ENCODE data around the gene HASPIN.

The HASPIN gene

GRCh38 chr17:3759597-3760216 lies 36.0 kb downstream of the HASPIN start:
- no peak for DNase-seq (ENCODE audit: low read depth)
- H3K4me3 ChIP-seq (ENCODE audit: low read depth, low read length): no peak overlapping the region

DNA sequence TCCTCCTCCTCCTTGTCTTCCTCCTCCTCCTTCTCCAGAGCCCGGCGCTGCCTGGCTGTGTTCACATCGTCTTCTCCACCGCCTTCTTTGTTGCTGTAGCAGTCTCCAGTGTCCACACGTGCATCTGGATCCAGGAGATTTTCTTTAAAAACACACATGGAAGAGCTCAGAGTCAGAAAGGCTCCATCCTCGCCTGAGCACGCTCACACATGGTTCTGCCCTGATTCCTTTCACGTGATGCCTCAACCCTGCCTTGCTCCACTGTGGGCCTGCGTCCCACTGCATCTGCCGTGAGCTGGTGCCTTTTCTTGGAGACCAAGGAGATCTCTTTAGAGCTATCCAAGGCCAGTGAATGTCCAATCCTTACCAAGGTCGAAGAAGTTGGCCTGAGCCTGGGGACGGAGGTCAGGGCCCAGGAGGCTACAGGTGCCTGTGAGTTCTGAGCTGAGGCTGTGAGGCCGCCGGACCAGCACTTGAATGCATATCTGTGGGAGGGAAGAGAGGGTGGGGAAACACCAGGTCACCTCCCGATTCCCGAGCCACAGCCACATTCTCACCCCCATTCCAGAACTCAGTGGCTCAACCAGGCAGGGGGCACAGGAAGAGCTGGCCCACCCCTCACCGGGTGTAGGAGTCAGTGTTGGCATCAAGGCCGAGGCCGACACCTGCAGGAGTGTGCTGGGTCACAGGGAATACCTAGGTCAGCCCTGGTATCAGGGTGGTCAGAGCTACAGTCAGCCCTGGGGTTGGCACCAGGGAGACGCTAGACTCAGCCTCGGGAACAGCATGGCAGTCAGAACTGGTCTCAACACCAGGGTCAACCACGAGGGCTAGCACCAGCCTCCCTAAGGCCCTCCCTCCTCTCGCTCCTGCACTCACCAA lies 37.6 kb downstream of the HASPIN start:
- DNase-seq (ENCODE audit: low read depth): no peak
- H3K4me3 ChIP-seq (ENCODE audit: low read depth, low read length): no peak overlapping the region

GRCh38 chr17:3761918-3762380 lies 38.2 kb downstream of the HASPIN start:
- DNase-seq (ENCODE audit: low read depth): no peak
- H3K4me3 ChIP-seq (ENCODE audit: low read depth, low read length): no peak overlapping the region

GRCh38 chr17:3762922-3763776 lies 39.4 kb downstream of the HASPIN start:
- DNase-seq (ENCODE audit: low read depth): no peak
- H3K4me3 ChIP-seq (ENCODE audit: low read depth, low read length): no peak overlapping the region

DNA sequence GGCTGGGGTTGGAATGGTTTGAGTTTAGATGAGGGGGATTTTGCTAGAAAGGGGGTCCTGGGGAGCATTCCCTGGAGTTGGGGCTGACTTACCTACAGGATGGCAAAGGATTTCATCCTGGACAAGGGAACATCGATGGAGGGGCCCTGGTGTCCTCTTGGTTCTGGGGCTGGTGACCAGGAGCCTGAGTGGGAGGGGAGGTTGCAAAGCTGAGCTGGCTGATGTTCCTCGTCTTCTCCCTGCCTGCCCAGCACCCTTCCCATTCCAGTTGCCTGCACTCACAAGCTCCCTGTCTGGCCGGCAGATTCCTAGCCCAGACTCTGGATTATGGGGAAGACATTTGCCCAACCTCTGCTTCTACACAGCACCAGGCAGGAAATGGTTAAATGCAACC lies 40.1 kb downstream of the HASPIN start:
- DNase-seq (ENCODE audit: low read depth): no peak
- no peak overlapping the region for H3K4me3 ChIP-seq (ENCODE audit: low read depth, low read length)

- no peak for DNase-seq (ENCODE audit: low read depth)
- no peak overlapping the region for H3K4me3 ChIP-seq (ENCODE audit: low read depth, low read length)
These were observed 42.3 kb downstream of the HASPIN start for GRCh38 chr17:3765981-3766380.

GRCh38 chr17:3766779-3767178 lies 43.1 kb downstream of the HASPIN start:
- no peak overlapping the region for H3K4me3 ChIP-seq (ENCODE audit: low read depth, low read length)
- DNase-seq (ENCODE audit: low read depth): no peak

DNA sequence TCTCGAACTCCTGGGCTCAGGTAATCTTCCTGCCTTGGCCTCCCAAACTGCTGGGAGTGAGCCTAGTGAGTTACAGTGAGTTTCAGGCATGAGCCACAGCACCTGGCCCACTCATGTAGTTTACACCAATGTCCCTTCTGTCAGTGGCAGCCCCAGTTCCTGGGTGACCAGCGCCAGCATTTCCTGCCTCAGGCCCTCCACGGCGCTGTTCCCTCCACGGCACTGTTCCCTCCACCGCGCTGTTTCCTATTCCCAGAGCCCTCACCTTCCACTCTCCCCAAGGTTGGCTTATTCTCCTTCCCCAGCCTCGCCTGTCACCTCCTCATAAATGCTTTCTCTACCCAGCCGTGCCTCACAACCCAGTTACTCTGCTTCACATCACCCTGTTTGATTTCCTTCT lies 44.6 kb downstream of the HASPIN start:
- no peak overlapping the region for H3K4me3 ChIP-seq (ENCODE audit: low read depth, low read length)
- DNase-seq (ENCODE audit: low read depth): no peak

DNA sequence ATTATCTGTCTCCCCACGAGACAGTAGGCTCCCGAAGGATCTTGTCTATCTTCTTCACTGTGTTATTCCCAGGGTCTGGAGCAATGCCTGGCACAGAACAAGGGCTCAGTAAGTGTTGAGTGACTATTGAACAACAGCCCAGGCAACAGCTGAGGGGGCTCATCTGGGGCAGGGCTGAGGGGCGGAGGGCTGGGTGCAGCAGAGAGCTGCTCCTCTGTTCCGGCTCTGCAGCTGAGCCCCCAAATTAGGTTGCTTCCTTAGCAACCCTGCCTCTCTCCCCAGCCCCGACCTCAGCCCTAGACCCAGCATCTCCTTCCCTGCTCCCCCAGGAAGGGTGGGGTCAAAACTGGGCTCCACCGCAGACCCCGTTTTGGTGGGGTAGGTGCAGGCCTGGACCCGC lies 45.1 kb downstream of the HASPIN start:
- DNase-seq (ENCODE audit: low read depth): no peak
- H3K4me3 ChIP-seq (ENCODE audit: low read depth, low read length): no peak overlapping the region

DNA sequence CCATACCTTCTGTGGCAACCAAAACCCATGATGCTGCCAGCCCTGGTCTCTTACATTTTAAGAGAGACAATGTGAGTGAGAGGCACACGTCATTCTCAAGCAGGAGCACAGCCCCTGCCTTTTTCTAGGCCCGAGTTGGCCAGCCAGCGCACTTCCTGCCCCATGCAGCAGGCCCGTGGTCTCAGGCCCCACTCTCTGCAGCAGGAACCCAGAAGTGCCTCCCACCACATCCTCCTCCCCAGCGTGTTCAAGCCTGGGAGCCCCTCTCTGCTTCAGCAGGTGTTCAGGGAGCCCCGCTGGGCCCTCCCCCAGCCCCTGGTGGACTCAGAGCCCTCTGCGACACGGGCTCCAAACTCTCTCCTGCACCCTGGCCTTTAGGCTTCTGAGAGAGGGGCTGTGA lies 46.8 kb downstream of the HASPIN start:
- H3K4me3 ChIP-seq (ENCODE audit: low read depth, low read length): no peak overlapping the region
- no peak for DNase-seq (ENCODE audit: low read depth)

GRCh38 chr17:3771140-3771539 lies 47.4 kb downstream of the HASPIN start:
- no peak overlapping the region for H3K4me3 ChIP-seq (ENCODE audit: low read depth, low read length)
- DNase-seq (ENCODE audit: low read depth): no peak

DNA sequence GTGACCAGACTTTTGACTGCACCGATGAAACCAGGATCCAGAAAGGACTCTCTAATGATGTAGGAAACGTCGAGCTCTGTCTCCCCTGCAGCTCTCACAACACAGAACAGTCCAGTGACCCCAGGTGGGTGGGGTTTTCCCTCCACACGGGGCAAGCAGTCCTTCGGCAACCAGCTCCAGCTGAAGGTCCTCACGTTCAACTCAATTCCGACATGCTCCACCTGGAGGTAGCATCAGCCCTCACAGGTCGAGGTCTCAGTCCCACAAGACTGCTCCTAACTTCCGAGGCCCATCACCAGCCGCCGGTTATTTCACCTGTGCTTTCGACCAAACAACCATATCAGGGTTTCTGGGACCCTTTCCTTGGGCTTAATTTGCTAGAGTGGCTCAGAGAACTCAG lies 49.1 kb downstream of the HASPIN start:
- no peak for DNase-seq (ENCODE audit: low read depth)
- H3K4me3 ChIP-seq (ENCODE audit: low read depth, low read length): no peak overlapping the region

DNA sequence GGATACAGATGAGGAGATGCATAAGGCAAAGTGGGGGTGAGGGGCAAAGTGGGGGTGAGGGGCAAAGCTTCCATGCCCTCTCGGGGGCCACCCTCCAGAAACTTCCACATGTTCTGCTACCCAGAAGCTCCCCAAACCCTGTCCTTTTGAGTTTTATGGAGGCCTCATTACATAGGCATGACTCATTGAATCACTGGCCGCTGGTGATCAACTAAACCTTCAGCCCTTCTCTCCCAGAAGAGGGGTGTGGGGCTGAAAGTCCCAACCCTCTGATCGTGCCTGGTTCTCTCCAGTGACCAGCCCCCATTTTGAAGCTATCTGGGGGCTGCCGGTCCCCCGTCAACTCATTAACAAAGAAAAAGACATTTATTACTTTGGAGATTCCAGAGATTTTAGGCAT lies 49.8 kb downstream of the HASPIN start:
- no peak overlapping the region for H3K4me3 ChIP-seq (ENCODE audit: low read depth, low read length)
- no peak for DNase-seq (ENCODE audit: low read depth)

DNA sequence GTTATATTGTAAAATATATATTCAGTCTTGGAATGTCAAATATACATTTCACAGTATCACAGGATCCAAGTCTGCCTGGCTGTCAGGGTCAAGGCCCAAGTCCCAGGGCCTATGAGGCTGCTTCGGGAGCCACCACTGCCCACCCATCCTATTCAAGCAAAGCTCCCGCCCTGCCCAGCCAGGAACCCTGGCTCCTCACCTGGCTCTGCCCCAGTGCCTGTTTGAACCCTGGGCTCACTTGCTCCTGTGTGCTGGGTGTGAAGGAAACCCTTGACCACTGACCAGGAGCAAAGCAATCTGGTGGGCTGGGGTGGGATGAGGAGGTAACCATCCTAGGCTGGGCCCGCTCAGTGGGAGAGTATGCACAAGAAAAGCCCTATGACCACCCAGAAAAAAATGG lies 50.3 kb downstream of the HASPIN start:
- DNase-seq (ENCODE audit: low read depth): no peak
- H3K4me3 ChIP-seq (ENCODE audit: low read depth, low read length): no peak overlapping the region
